ENCODE measurements around the gene APBB1. TPM values are rescaled to one million over a fixed set of nuclear protein-coding genes. Genes with fewer than 3 reads are reported as not detected.
A peak's percentile ranks its signal among the peaks of the same experiment; 100 is the strongest.

APBB1 gene
- total RNA-seq (2021; ENCODE audit: unreplicated experiment) (12.4 TPM), Bru-seq, nascent RNA (percentile 49 among the genes with signal in this experiment), BruChase-seq, experiment 1, labeled RNA remaining after a 6-hour chase (percentile 52 among the genes with signal in this experiment), BruChase-seq, experiment 2, labeled RNA remaining after a 2-hour chase (percentile 45 among the genes with signal in this experiment)
- polyA plus RNA-seq (2012) = 10.5 and 11.8 TPM in 2 replicates
- long read RNA-seq, transcript APBB1-201 (14 exons, 2,636 nt) = major isoform, 32 of 42 reads
- long read RNA-seq, partial matches to known transcripts = 3 of 42 reads
- long read RNA-seq, other reads (novel, unspliced or antisense) = 6 of 42 reads

- no TSS peak for BruUV-seq (replicated peaks)
- DNase-seq (ENCODE audit: low read depth, low spot score) = no peak
- intact Hi-C loops (cut with micrococcal nuclease) = no loop called here
- Histone ChIP-seq H3K9ac (ENCODE audit: low read length) (peak within 1 kb of the TSS; percentile 67), H3K36me3 (ENCODE audit: control insufficient read depth in 1 of 2, insufficient read depth in 2 of 2, low read length in 2 of 2) (no peaks in the 10 kb centered on the region), H3K4me2 (ENCODE audit: low read length) (peak within 1 kb of the TSS; percentile 71), H3K27ac (ENCODE audit: low read depth, low read length) (peak within 1 kb of the TSS; percentile 31; the same call in 1 of the 2 replicates), H3K9me2 (ENCODE audit: insufficient read depth) (no peaks in the 10 kb centered on the region), H4K20me1 (ENCODE audit: insufficient read depth) (no peaks in the 10 kb centered on the region), H3K79me2 (ENCODE audit: insufficient read depth, low read length) (no peaks in the 10 kb centered on the region), H2AFZ (ENCODE audit: low read depth, low read length, poor library complexity, severe bottlenecking) (peak within 1 kb of the TSS; percentile 7), H3K4me3 (replicated peaks in 1 of 2; ENCODE audit: low read depth in 1 of 2, low read length in 2 of 2) (peak within 1 kb of the TSS; percentile 47 to 72), H3K27me3 (ENCODE audit: insufficient read depth, low read length) (peaks cover 8% of the 10 kb centered on the region), H3K9me3 (ENCODE audit: control insufficient read depth in 1 of 2, insufficient read depth in 1 of 2, low read depth in 1 of 2, low read length in 2 of 2) (no peaks in the 10 kb centered on the region), H3K4me1 (ENCODE audit: control insufficient read depth in 1 of 2, insufficient read depth in 2 of 2, low read length in 2 of 2) (peaks cover 3 to 5% of the 10 kb centered on the region in 2 experiments; a peak in 2 of 4 replicates)
- ChIA-PET RAD21 (ENCODE audit: low non-redundant PET in 1 of 2, low total read pairs in 2 of 2, uncharacterized antibody in 2 of 2, unreplicated experiment in 2 of 2) (interaction anchor here in 1 of 2 experiments (1.2 kb wide), 1 partner anchor 40 kb away, joined by 3 read pairs; no protein-coding TSS in a partner anchor), POLR2A (interaction anchor here (0.9 to 1.6 kb wide), 4 partner anchors 10 to 62 kb away, joined by 3 to 5 read pairs (median 4); partner anchors contain the start of genes ARFIP2, SMPD1 and TIMM10B), CTCF (interaction anchor here (0.9 to 1.9 kb wide), 8 partner anchors 10 to 66 kb away, joined by 3 to 7 read pairs (median 6); no protein-coding TSS in a partner anchor)
- TF ChIP-seq YY1 (IDR thresholded peaks at IDR 0.05; ENCODE audit: extremely low read depth, insufficient replicate concordance, low read depth, low read length) (peak; percentile 89), ZFX (IDR thresholded peaks at IDR 0.05) (no peak; the same call in 1 of the 2 replicates), EGR1 (IDR thresholded peaks at IDR 0.05; ENCODE audit: low read depth) (no peak), CEBPB (IDR thresholded peaks at IDR 0.05; ENCODE audit: low read depth) (no peak), POLR2AphosphoS5 (IDR thresholded peaks at IDR 0.05; ENCODE audit: low read depth, low read length) (peak; percentile 71; the same call in 1 of the 2 replicates), EZH2phosphoT487 (IDR thresholded peaks at IDR 0.05; ENCODE audit: borderline replicate concordance) (no peak), SRF (IDR thresholded peaks at IDR 0.05; ENCODE audit: low read depth) (no peak), SP1 (IDR thresholded peaks at IDR 0.05; ENCODE audit: low read depth) (no peak), RAD21 (IDR thresholded peaks at IDR 0.05; ENCODE audit: low read depth) (0 out of 2 replicates have a peak, but pooled peaks have one; percentile 4)
- ATAC-seq = peak; percentile 86
Observed at GRCh38 chr11:6419009-6419631, at the start of gene APBB1. Gene APBB1 (minus strand): TSS chr11:6419094. CDS start chr11:6411347, 7,747 bp downstream.

Data from HCT116 (cell line).